Upper lobe of left lung (tissue), 4 donors: ENCODE data around the gene RPL5.

Source experiments
- CTCF ChIP-seq, 6 experiments: fragments of 450-650 bp in 4 of 6; fragments of 200-600 bp in 2 of 6; sonication (generic) in 2 of 6; IDR thresholded peaks; one replicate each; pipeline ENCODE4 v1.5.1; 2016 to 2019; ENCODE audit warnings: antibody characterized with exemption in 6 of 6
- POLR2AphosphoS5 ChIP-seq, 2 donors: sonication (generic); formaldehyde crosslinking; IDR thresholded peaks; one replicate each; pipeline ENCODE4 v1.5.1; 2017; ENCODE audit warnings: antibody characterized with exemption in 2 of 2

DNA sequence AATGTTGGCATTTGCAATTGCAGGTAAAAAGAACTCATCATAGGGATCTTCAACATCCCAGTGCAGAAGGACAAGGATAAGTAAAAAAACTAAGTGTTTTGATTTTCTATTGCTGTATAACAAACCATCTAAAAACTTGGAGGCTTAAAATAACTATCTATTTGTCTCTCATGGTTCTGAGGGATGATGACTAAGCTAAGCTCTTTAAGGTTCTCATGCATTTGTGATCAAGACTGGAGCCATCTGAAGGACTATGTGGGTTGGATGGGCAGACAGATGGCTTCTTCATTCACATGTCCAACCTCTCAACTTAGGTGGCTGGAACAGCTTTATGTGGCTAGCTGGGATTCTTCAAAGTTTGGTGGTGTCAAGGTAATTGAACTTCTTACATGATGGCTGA, 51.5 kb downstream of the RPL5 start:
- no peak for TF ChIP-seq CTCF (IDR thresholded peaks at IDR 0.05)
- no peak for TF ChIP-seq POLR2AphosphoS5 (IDR thresholded peaks at IDR 0.05)
